Liver (tissue), 9 donors: ENCODE measurements around the gene MED27. TPM values are rescaled to one million over a fixed set of nuclear protein-coding genes. Genes with fewer than 3 reads are reported as not detected.
A peak's percentile ranks its signal among the peaks of the same experiment; 100 is the strongest.

ENCODE experiments used
- DNase-seq: peaks from one replicate; pipeline ENCODE4 v3.0.0-alpha.2; 2017; ENCODE audit warnings: low spot score
- H3K27ac ChIP-seq, 2 donors: one replicate each; pipeline ENCODE4 v1.7.0; 2013; ENCODE audit warnings: inconsistent platforms in 2 of 2, low read length in 2 of 2, control low read depth in 1 of 2, low read depth in 1 of 2, mild to moderate bottlenecking in 1 of 2
- H3K27me3 ChIP-seq, 4 donors: one replicate each; pipeline versions ENCODE4 v1.6.1 to v1.7.0; 2013; ENCODE audit warnings: low read length in 3 of 4, inconsistent platforms in 1 of 4, mild to moderate bottlenecking in 1 of 4, moderate library complexity in 1 of 4; ENCODE audit not compliant: control insufficient read depth in 4 of 4, insufficient read depth in 4 of 4
- H3K36me3 ChIP-seq, 4 donors: one replicate each; pipeline versions ENCODE4 v1.6.1 to v1.7.0; 2013; ENCODE audit warnings: low read length in 3 of 4, mild to moderate bottlenecking in 3 of 4, low read depth in 1 of 4, moderate library complexity in 1 of 4; ENCODE audit not compliant: control insufficient read depth in 4 of 4, insufficient read depth in 3 of 4
- H3K4me1 ChIP-seq, 4 donors: one replicate each; pipeline versions ENCODE4 v1.6.1 to v1.7.0; 2013; ENCODE audit warnings: low read length in 3 of 4, mild to moderate bottlenecking in 3 of 4, moderate library complexity in 1 of 4; ENCODE audit not compliant: control insufficient read depth in 4 of 4, insufficient read depth in 4 of 4
- H3K4me3 ChIP-seq, 3 donors: one replicate each; pipeline versions ENCODE4 v1.6.1 to v1.7.0; 2013; ENCODE audit warnings: low read length in 3 of 3, control low read depth in 1 of 3, low read depth in 1 of 3, mild to moderate bottlenecking in 1 of 3
- H3K9ac ChIP-seq, 2 donors: one replicate each; pipeline ENCODE4 v1.7.0; 2013; ENCODE audit warnings: low read length in 2 of 2, mild to moderate bottlenecking in 2 of 2, moderate library complexity in 2 of 2, control low read depth in 1 of 2, low read depth in 1 of 2
- H3K9me3 ChIP-seq, 4 donors: one replicate each; pipeline versions ENCODE4 v1.6.1 to v1.7.0; 2013; ENCODE audit warnings: low read length in 3 of 4; ENCODE audit not compliant: control insufficient read depth in 4 of 4
- CTCF ChIP-seq: fragments of 150-350 bp; IDR thresholded peaks from 2 replicates; pipeline ENCODE4 v1.5.1; 2017; ENCODE audit warnings: improper control_type of control experiment, low read depth, low read length; ENCODE audit not compliant: missing input control
- EGR1 ChIP-seq, 2 donors: IDR thresholded peaks; 2 replicates each; pipeline ENCODE4 v1.6.1; 2016 to 2018; ENCODE audit warnings: antibody characterized with exemption in 2 of 2, low read depth in 2 of 2
- FOXA2 ChIP-seq: IDR thresholded peaks from 2 replicates; pipeline ENCODE4 v1.6.1; 2016; ENCODE audit warnings: antibody characterized with exemption
- GABPA ChIP-seq, 2 donors: IDR thresholded peaks in 1 of 2; conservative IDR thresholded peaks in 1 of 2; 2 replicates each; pipeline ENCODE4 v1.6.1; 2016; ENCODE audit warnings: antibody characterized with exemption in 2 of 2, mild to moderate bottlenecking in 1 of 2, moderate library complexity in 1 of 2
- HNF4A ChIP-seq, 2 donors: conservative IDR thresholded peaks; 2 replicates each; pipeline ENCODE4 v1.6.1; 2016; ENCODE audit warnings: antibody characterized with exemption in 2 of 2, mild to moderate bottlenecking in 2 of 2
- HNF4G ChIP-seq: IDR thresholded peaks from 2 replicates; pipeline ENCODE4 v1.6.1; 2016; ENCODE audit warnings: antibody characterized with exemption
- JUND ChIP-seq, 2 donors: IDR thresholded peaks; 2 replicates each; pipeline ENCODE4 v1.6.1; 2016; ENCODE audit warnings: antibody characterized with exemption in 2 of 2
- MAX ChIP-seq: IDR thresholded peaks from 2 replicates; pipeline ENCODE4 v1.6.1; 2016; ENCODE audit warnings: antibody characterized with exemption
- NR2F2 ChIP-seq: IDR thresholded peaks from 2 replicates; pipeline ENCODE4 v1.6.1; 2016; ENCODE audit warnings: antibody characterized with exemption
- RXRA ChIP-seq, 2 donors: IDR thresholded peaks; 2 replicates each; pipeline ENCODE4 v1.6.1; 2017 to 2018; ENCODE audit warnings: antibody characterized with exemption in 2 of 2, mild to moderate bottlenecking in 1 of 2
- SP1 ChIP-seq: IDR thresholded peaks from 2 replicates; pipeline ENCODE4 v1.6.1; 2018; ENCODE audit warnings: antibody characterized with exemption, mild to moderate bottlenecking
- TAF1 ChIP-seq: conservative IDR thresholded peaks from 2 replicates; pipeline ENCODE4 v1.6.1; 2016; ENCODE audit warnings: antibody characterized with exemption, mild to moderate bottlenecking
- ZBTB33 ChIP-seq: IDR thresholded peaks from 2 replicates; pipeline ENCODE4 v1.6.1; 2016; ENCODE audit warnings: antibody characterized with exemption
- WGBS: extraction: QIAGEN DNeasy Blood & Tissue Kit; methylation state at CpG from one replicate; pipeline ENCODE4 v1.1.7; 2013; 5-methylcytosine and 5-hydroxymethylcytosine counted together
- polyA plus RNA-seq, 2 donors: library from polyadenylated mRNA; stranded (reverse) in 1 of 2; unstranded in 1 of 2; fragments of 200-250 nt in 1 of 2; fragments of >200 nt in 1 of 2; fragmentation: Nextera tagmentation in 1 of 2; extraction: Ambion mirVana in 1 of 2; gene quantifications; one replicate each; pipeline versions ENCODE4 v1.2.1 to v1.2.3, GENCODE V29; 2013 to 2015
- total RNA-seq, 2 donors: library from RNA; depleted of rRNA; stranded (reverse); fragments of >200 nt; gene quantifications; one replicate each; pipeline ENCODE4 v1.2.3, GENCODE V29; 2014
- donor health status: healthy.
- donor health status: healthy.
- donor health status: healthy.
- donor health status: healthy.
- donor health status: healthy.

The MED27 gene
- total and polyA plus RNA-seq, 4 donors = 4.6 to 7.9 (median 5.5) TPM

GRCh38 chr9:131999692-132000551, 79.7 kb downstream of the MED27 start:
- 91% methylated on average over 4 of the region's 4 CpGs for WGBS
- Histone ChIP-seq H3K27ac (no peak overlapping the region), H3K27me3 (no peaks in the 10 kb centered on the region), H3K4me1 (no peaks in the 10 kb centered on the region), H3K36me3 (no peaks in the 10 kb centered on the region), H3K9me3 (no peaks in the 10 kb centered on the region), H3K4me3 (no peak overlapping the region), H3K9ac (no peak overlapping the region)
- no peak for DNase-seq
- peak; percentile 55 for TF ChIP-seq NR2F2
- no peak for TF ChIP-seq FOXA2
- TF ChIP-seq SP1 = no peak
- no peak for TF ChIP-seq CTCF
- no peak for TF ChIP-seq GABPA (IDR thresholded peaks at IDR 0.05 in 1 of 2, conservative IDR thresholded peaks at IDR 0.05 in 1 of 2)
- no peak for TF ChIP-seq TAF1

GRCh38 chr9:131997779-131998178, 81.9 kb downstream of the MED27 start:
- Histone ChIP-seq H3K9ac (no peak overlapping the region), H3K4me1 (no peaks in the 10 kb centered on the region), H3K27ac (no peak overlapping the region), H3K9me3 (no peaks in the 10 kb centered on the region), H3K27me3 (no peaks in the 10 kb centered on the region), H3K36me3 (no peaks in the 10 kb centered on the region), H3K4me3 (no peak overlapping the region)
- TF ChIP-seq CTCF (no peak), HNF4G (no peak), SP1 (no peak)
- WGBS = 83% methylated on average over 7 of the region's 7 CpGs
- no peak for DNase-seq

DNA sequence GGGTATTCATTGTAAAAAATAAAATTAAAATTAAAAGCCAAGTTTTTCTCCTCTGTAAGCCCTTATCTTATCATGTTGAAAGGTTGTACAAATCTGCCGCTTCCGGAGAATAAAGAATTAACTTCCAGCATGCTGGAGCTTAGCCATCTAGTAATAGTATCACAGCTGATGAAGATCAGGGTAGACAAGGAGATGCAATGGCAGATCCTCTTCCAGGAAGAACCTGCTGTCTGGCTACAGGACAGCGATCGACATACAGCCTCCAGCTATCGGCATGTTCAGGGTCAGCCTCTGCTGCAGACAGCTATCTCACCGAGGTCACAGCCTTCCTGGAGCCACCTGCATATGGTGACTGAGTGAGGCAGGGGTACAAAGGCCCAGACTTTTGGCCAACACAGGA, 82.6 kb downstream of the MED27 start:
- no peaks in the 10 kb centered on the region for H3K36me3 ChIP-seq
- WGBS = 87% methylated on average over 6 of the region's 6 CpGs
- H3K27ac ChIP-seq = no peak overlapping the region
- no peaks in the 10 kb centered on the region for H3K27me3 ChIP-seq
- H3K4me1 ChIP-seq = no peaks in the 10 kb centered on the region
- H3K9me3 ChIP-seq = no peaks in the 10 kb centered on the region
- H3K9ac ChIP-seq = no peak overlapping the region
- no peak for DNase-seq
- H3K4me3 ChIP-seq = no peak overlapping the region
- TF ChIP-seq CTCF = no peak
- TF ChIP-seq HNF4G = no peak
- TF ChIP-seq HNF4A (conservative IDR thresholded peaks at IDR 0.05) = no peak
- TF ChIP-seq FOXA2 = no peak
- no peak for TF ChIP-seq RXRA (IDR thresholded peaks at IDR 0.05)
- no peak for TF ChIP-seq TAF1
- no peak for TF ChIP-seq EGR1 (IDR thresholded peaks at IDR 0.05; ENCODE audit: low read depth in 2 of 2)
- no peak for TF ChIP-seq JUND (IDR thresholded peaks at IDR 0.05)
- no peak for TF ChIP-seq ZBTB33
- no peak for TF ChIP-seq MAX
- no peak for TF ChIP-seq SP1
